ENCODE data around the gene GPR137B. TPM values are rescaled to one million over a fixed set of nuclear protein-coding genes. Genes with fewer than 3 reads are reported as not detected.
A peak's percentile ranks its signal among the peaks of the same experiment; 100 is the strongest.

GPR137B gene
- total RNA-seq, 6 experiments from 2014 or later = 4.3 to 22.2 (median 7.6) TPM

DNA sequence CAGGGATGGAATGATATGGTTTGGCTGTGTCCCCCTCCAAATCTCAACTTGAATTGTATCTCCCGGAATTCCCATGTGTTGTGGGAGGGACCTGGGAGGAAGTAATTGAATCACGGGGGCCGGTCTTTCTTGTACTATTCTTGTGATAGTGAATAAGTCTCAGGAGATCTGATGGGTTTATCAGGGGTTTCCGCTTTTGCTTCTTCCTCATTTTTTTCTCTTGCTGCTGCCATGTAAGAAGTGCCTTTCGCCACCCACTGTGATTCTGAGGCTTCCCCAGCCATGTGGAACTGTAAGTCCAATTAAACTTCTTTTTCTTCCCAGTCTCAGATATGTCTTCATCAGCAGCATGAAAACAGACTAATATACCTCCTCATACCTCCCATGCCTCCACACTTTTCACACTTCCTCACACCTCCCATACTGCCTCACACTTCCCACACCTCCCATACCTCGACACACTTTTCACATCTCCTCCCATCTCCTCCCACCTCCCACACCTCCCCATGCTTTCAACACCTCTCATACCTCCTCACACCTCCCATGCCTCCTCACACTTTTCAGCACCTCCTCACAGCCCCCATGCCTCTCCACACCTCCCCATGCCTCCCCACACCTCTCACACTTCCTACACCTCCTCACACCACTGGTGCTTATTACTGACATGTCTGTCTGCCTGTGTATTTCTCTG is 21.3 kb downstream of the GPR137B start:
- TF ChIP-seq, protein P1, sequence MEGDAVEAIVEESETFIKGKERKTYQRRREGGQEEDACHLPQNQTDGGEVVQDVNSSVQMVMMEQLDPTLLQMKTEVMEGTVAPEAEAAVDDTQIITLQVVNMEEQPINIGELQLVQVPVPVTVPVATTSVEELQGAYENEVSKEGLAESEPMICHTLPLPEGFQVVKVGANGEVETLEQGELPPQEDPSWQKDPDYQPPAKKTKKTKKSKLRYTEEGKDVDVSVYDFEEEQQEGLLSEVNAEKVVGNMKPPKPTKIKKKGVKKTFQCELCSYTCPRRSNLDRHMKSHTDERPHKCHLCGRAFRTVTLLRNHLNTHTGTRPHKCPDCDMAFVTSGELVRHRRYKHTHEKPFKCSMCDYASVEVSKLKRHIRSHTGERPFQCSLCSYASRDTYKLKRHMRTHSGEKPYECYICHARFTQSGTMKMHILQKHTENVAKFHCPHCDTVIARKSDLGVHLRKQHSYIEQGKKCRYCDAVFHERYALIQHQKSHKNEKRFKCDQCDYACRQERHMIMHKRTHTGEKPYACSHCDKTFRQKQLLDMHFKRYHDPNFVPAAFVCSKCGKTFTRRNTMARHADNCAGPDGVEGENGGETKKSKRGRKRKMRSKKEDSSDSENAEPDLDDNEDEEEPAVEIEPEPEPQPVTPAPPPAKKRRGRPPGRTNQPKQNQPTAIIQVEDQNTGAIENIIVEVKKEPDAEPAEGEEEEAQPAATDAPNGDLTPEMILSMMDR (IDR thresholded peaks at IDR 0.05) = no peak
- TF ChIP-seq POLR2A (IDR thresholded peaks at IDR 0.05) = no peak
- intact Hi-C loops (cut with DNase I) = no loop called here
- H3K4me3 ChIP-seq = no peak overlapping the region
- no peaks in the 10 kb centered on the region for H3K27me3 ChIP-seq
- 54% methylated on average over 6 of the region's 6 CpGs for WGBS (ENCODE audit: insufficient coverage, low coverage, low lambda C conversion rate, missing lambda C conversion rate)
- H3K27ac ChIP-seq = peak overlapping the region; percentile 39 to 63 (median 62)
- no peaks in the 10 kb centered on the region for H3K36me3 ChIP-seq
- no peaks in the 10 kb centered on the region for H3K9me3 ChIP-seq
- DNase-seq (no peak), ATAC-seq (peak; percentile 30 to 49 (median 36))
- peaks cover 0 to 13% (median 0%) of the 10 kb centered on the region in 4 donors for H3K4me1 ChIP-seq

DNA sequence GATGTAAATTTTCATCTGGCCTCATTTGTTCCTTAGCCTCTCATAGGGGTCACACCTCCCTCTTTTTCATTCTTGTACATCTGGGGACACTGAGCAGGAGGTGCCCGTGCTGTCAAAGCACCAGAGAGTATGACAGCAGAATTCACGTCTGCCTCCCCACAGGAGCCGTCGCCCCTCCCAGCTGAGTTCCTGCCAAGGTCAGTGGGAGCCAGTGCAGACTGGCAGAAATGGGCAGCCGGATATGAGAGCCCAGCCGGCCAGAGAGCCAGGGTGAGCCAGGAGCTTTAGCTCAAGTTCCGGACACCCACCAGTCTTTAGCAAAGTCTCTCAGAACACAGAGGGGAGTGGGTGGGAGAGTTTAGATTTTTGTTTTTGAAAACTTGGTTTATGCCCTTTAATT is 21.9 kb downstream of the GPR137B start:
- no peaks in the 10 kb centered on the region for H3K36me3 ChIP-seq
- intact Hi-C loops (cut with DNase I) = no loop called here
- H3K4me3 ChIP-seq = no peak overlapping the region
- WGBS (ENCODE audit: insufficient coverage, low coverage, low lambda C conversion rate, missing lambda C conversion rate) = 75% methylated on average over 6 of the region's 7 CpGs
- H3K9me3 ChIP-seq = no peaks in the 10 kb centered on the region
- H3K27me3 ChIP-seq = no peaks in the 10 kb centered on the region
- H3K4me1 ChIP-seq = peaks cover 0 to 13% (median 0%) of the 10 kb centered on the region in 4 donors
- no peak for TF ChIP-seq POLR2A (IDR thresholded peaks at IDR 0.05)
- TF ChIP-seq, protein P1 (IDR thresholded peaks at IDR 0.05) = no peak
- peak overlapping the region in 1 of 3 donors; percentile 63 for H3K27ac ChIP-seq
- peak in 1 of 3 donors; percentile 67 for DNase-seq
- peak; percentile 36 to 75 (median 53) for ATAC-seq

DNA sequence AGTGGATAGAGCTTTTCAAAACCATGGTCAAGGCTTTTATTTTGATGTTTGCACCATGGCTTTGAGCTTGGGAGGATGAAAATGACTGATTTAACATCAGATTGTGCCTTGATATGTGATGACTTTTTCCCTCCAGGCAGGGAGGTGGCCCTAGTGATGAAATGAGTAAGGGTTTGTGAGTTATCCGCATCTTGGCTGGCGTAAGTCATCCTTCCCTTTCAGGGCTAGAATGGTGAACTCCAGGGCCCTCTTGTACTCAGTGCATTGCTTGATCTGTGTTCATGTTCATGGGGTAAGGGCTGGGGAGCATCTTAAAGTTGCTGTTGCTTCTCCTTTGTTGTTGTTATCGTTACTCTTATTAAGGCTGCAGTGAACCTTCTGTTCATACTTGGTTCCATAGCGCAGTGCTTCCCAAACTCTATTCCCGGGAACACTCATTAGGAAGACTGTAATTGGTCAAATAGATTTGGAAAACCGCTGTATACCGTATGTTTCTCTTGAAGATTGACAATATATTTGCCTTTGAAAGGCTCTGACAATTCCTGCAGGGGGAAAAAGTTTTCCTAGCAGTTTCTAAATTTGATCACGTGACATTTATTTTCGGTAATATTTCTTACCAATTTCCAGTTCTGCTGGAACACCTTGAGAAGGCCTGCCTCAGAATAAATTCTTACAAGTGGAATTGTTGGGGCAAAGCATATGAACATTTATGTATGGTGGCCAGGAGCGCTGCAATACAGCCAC is 23.1 kb downstream of the GPR137B start:
- WGBS (ENCODE audit: insufficient coverage, low coverage, low lambda C conversion rate, missing lambda C conversion rate) = 95% methylated on average over 10 of the region's 10 CpGs
- intact Hi-C loops (cut with DNase I) = no loop called here
- Histone ChIP-seq H3K4me1 (peaks cover 0 to 13% (median 0%) of the 10 kb centered on the region in 4 donors), H3K9me3 (no peaks in the 10 kb centered on the region), H3K27ac (no peak overlapping the region), H3K36me3 (no peaks in the 10 kb centered on the region), H3K27me3 (no peaks in the 10 kb centered on the region), H3K4me3 (no peak overlapping the region)
- DNase-seq (no peak), ATAC-seq (no peak)
- TF ChIP-seq POLR2A (IDR thresholded peaks at IDR 0.05) = no peak
- TF ChIP-seq, protein P1 (IDR thresholded peaks at IDR 0.05) = no peak

DNA sequence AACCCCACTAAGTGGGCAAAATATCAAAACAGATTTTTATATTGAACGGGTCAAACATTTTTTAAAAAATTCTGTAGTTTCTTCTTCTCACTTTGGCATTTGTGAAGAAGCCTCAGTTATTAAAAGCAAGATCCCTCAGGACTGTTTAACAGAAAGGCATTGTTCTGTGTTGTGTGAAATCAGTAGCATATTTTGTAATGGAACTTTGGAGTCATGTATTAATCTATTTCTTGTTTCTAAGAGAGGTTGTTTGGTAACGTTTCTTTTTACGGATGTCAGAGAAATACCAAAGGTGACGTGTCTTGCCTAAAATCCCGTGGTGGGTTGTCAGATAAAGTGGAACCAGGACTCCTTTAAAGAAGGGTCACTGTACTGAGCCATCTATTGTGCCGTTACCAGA is 23.7 kb downstream of the GPR137B start:
- H3K9me3 ChIP-seq = no peaks in the 10 kb centered on the region
- DNase-seq = no peak
- ATAC-seq = no peak
- H3K27ac ChIP-seq = no peak overlapping the region
- intact Hi-C loops (cut with DNase I) = no loop called here
- no peaks in the 10 kb centered on the region for H3K36me3 ChIP-seq
- H3K27me3 ChIP-seq = no peaks in the 10 kb centered on the region
- WGBS (ENCODE audit: insufficient coverage, low coverage, low lambda C conversion rate, missing lambda C conversion rate) = 86% methylated on average over 6 of the region's 6 CpGs
- peaks cover 0 to 13% (median 0%) of the 10 kb centered on the region in 4 donors for H3K4me1 ChIP-seq
- TF ChIP-seq POLR2A (IDR thresholded peaks at IDR 0.05) = no peak
- TF ChIP-seq, protein P1 (IDR thresholded peaks at IDR 0.05) = no peak
- no peak overlapping the region for H3K4me3 ChIP-seq

All from right lobe of liver (tissue), 6 donors.